WI38 (cell line): Measurements from ENCODE around the gene SLIT1.

ENCODE experiments used
- H3K4me3 ChIP-seq: 2 replicates; pipeline ENCODE4 v1.5.1; 2011; ENCODE audit warnings: low read depth, mild to moderate bottlenecking, control low read depth, low read length
- CTCF ChIP-seq: IDR thresholded peaks from 2 replicates; pipeline ENCODE4 v1.5.1; 2012; ENCODE audit warnings: low read depth, mild to moderate bottlenecking, control low read depth, low read length

Gene SLIT1

DNA sequence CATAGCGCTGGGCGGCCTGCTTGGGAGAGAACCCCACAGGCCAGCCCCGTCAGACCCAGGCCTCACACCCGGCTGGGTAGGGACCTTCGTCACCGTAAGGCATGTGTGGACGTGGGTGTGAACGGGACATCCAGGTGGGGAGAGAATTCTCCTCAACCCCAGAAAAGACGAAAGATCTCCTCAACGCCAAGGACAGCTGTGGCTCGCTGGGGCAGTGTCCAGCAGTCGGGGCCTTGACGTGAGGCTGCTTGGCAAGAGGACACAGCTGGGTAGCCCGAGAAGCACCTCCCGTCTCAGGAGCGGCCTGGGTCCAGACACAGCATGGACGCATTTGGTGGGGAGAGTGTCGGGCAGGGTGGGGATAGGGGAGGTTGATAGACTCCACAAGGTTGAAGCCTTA, 1.2 kb upstream of the SLIT1 start:
- no peak for TF ChIP-seq CTCF

GRCh38 chr10:97184971-97185325, 811 bp downstream of the SLIT1 start:
- no peak for TF ChIP-seq CTCF
- no peak overlapping the region for H3K4me3 ChIP-seq

More for the DNA sequence above, 1.2 kb upstream of the SLIT1 start:
- no peak overlapping the region for H3K4me3 ChIP-seq

GRCh38 chr10:97183314-97183713, 2.4 kb downstream of the SLIT1 start:
- no peak for TF ChIP-seq CTCF
- no peak overlapping the region for H3K4me3 ChIP-seq

DNA sequence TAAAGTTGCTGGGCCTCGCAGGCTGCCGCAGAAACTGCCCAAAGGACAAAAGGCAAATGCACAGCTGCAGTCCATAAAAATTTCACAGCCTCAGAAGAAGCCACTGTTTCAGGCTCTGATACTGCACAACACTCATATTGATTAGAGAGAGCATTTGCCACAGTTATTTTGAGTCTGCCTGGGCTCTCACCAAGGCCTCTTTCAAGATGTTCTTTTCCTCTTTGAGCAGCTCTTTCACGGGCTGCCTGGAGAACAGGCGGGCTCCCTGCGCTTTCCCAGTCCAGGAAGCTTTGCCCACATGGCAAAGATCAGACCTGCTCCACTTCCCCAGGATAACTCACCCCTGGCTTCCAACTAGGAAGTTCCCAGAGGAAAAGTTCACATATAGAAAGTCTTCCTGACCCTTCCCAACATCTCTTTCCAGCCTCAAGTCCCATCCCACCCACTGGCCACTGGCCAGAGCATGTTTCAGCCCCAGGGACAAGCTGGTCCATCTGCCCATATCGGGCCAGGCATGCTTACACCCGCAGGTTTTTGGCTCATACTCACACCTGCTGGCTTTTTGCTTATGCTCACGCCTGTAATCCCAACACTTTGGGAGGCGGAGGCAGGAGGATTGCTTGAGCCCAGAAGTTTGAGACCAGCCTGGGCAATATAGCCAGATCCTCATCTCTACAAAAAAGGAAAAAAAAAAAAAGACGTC, 3.3 kb downstream of the SLIT1 start:
- TF ChIP-seq CTCF, result no peak
- no peak overlapping the region for H3K4me3 ChIP-seq

DNA sequence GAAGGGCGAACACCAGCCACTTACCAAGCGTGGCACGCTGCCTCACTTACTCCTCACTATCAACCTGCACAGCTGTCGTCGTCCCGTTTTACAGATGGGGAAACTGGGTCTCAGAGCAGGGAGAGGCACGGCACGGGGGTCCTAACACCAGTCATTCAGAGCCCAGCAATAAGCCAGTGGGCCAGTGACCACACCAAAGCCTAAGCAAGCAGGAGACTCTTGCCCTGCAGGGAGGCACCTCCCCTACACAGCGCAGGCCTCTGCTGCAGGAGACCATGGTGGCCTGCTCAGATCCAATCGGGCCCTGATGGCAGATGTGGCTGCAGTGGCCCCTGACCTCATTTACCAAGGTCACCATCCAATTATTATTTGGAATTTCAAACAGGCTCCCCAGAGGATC, 4.8 kb downstream of the SLIT1 start:
- no peak for TF ChIP-seq CTCF
- H3K4me3 ChIP-seq, result no peak overlapping the region

- H3K4me3 ChIP-seq, result no peak overlapping the region
- TF ChIP-seq CTCF, result no peak
Measured at GRCh38 chr10:97180363-97180755, 5.4 kb downstream of the SLIT1 start.

DNA sequence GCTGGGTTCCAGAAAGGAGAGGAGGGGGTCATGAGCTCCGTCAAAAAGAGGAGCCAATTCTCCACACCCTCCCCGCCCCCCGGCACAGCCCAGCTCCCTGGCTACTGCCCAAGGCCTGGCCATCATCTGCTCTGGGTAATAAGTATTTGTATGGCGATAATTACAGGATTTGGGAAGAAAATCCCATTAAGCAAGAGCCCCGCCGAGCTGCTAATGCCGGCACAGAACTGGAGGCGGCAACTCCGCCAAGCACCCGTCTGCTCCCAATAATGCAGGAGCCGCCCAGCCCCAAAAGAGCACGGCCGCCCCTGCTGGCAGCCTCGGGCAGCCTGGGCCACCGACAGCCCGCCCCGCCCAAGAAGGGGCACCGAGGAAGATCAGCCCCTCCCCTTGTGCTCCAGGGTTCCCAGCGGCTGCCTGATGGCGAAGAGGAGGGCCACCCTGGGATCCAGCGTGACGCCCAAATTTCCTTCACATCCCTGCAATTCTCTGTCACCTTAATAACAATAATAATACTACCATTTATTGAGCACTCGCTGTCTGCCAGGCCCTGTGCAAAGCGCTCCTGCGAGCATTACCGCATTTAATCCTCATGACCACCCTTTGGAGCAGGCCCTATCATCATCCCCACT, 5.9 kb downstream of the SLIT1 start:
- no peak for TF ChIP-seq CTCF
- H3K4me3 ChIP-seq, result no peak overlapping the region
